Activated naive CD4-positive, alpha-beta T cell treated with anti-CD3 and anti-CD28 coated beads, Interleukin-2, amount 50 U/mL, for 72 hours (primary cell): ENCODE results near the gene UAP1. TPM values are rescaled to one million over a fixed set of nuclear protein-coding genes. Genes with fewer than 3 reads are reported as not detected.

Experiments used
- ATAC-seq, 2 donors: fragments of 150-1000 bp; cut with Tn5 transposase; 2 replicates each; pipeline ENCODE4 v1.10.0; 2021; ENCODE audit warnings: mild to moderate bottlenecking in 2 of 2, moderate library complexity in 2 of 2
- DNase-seq, 2 donors: peaks; one replicate each; pipeline ENCODE4 v3.0.0; 2021 to 2022; ENCODE audit warnings: low spot score in 2 of 2
- H3K27ac Mint-ChIP-seq, 2 donors: one replicate each; pipeline ENCODE4 v1.8.0; 2022; ENCODE audit warnings: mild to moderate bottlenecking in 2 of 2, mixed read lengths in 2 of 2
- H3K36me3 Mint-ChIP-seq, 2 donors: one replicate each; pipeline ENCODE4 v1.8.0; 2022; ENCODE audit warnings: mixed read lengths in 2 of 2
- H3K9me3 Mint-ChIP-seq, 2 donors: one replicate each; pipeline ENCODE4 v1.8.0; 2022; ENCODE audit warnings: mixed read lengths in 2 of 2
- total RNA-seq, 2 donors: library from RNA; stranded (reverse); gene quantifications; one replicate each; pipeline ENCODE4 v1.2.3, GENCODE V29; 2022

Gene UAP1
- total RNA-seq: 10 to 100 TPM; 18.6 to 34.0 TPM

- Mint-ChIP-seq H3K9me3 (no peaks in the 10 kb centered on the region), H3K36me3 (peaks cover 0 to 12% of the 10 kb centered on the region in 2 donors)
- DNase-seq: no peak
Measured at GRCh38 chr1:162561616-162562469, at the start of gene UAP1. UAP1 (plus strand) TSS chr1:162561722; CDS start chr1:162566069, 4,347 bp downstream.

GRCh38 chr1:162527314-162527713 lies 34.2 kb upstream of the UAP1 start:
- no peak for ATAC-seq
- Mint-ChIP-seq H3K9me3 (peaks cover 0 to 3% of the 10 kb centered on the region in 2 donors), H3K27ac (no peak overlapping the region), H3K36me3 (peaks cover 0 to 12% of the 10 kb centered on the region in 2 donors)
- no peak for DNase-seq

More at GRCh38 chr1:162561616-162562469, at the start of gene UAP1:
- peak; percentile 46 to 47 for ATAC-seq
- H3K27ac Mint-ChIP-seq: peak within 1 kb of the TSS; percentile 84 to 91

GRCh38 chr1:162530307-162530987 lies 31.1 kb upstream of the UAP1 start:
- Mint-ChIP-seq H3K27ac (no peak overlapping the region), H3K36me3 (no peaks in the 10 kb centered on the region), H3K9me3 (peaks cover 0 to 3% of the 10 kb centered on the region in 2 donors)
- ATAC-seq (no peak), DNase-seq (no peak)

- Mint-ChIP-seq H3K27ac (no peak overlapping the region), H3K36me3 (no peaks in the 10 kb centered on the region), H3K9me3 (peaks cover 0 to 3% of the 10 kb centered on the region in 2 donors)
- DNase-seq: no peak
- ATAC-seq: no peak
Measured at GRCh38 chr1:162530988-162531319, 30.6 kb upstream of the UAP1 start.

- ATAC-seq (no peak), DNase-seq (no peak)
- no peaks in the 10 kb centered on the region for H3K36me3 Mint-ChIP-seq
- H3K9me3 Mint-ChIP-seq: peaks cover 0 to 3% of the 10 kb centered on the region in 2 donors
- no peak overlapping the region for H3K27ac Mint-ChIP-seq
Measured at GRCh38 chr1:162535501-162535900, 26.0 kb upstream of the UAP1 start.

GRCh38 chr1:162536511-162536910 lies 25.0 kb upstream of the UAP1 start:
- no peak for DNase-seq
- peaks cover 0 to 3% of the 10 kb centered on the region in 2 donors for H3K9me3 Mint-ChIP-seq
- H3K27ac Mint-ChIP-seq: no peak overlapping the region
- H3K36me3 Mint-ChIP-seq: no peaks in the 10 kb centered on the region
- peak in 1 of 2 donors; percentile 60 for ATAC-seq

- DNase-seq (no peak), ATAC-seq (no peak)
- H3K27ac Mint-ChIP-seq: no peak overlapping the region
- peaks cover 0 to 5% of the 10 kb centered on the region in 2 donors for H3K9me3 Mint-ChIP-seq
- H3K36me3 Mint-ChIP-seq: no peaks in the 10 kb centered on the region
Measured at GRCh38 chr1:162537216-162537615, 24.3 kb upstream of the UAP1 start.

GRCh38 chr1:162538815-162539431 lies 22.6 kb upstream of the UAP1 start:
- peak in 1 of 2 donors; percentile 88 for ATAC-seq

GRCh38 chr1:162541619-162542141 lies 19.8 kb upstream of the UAP1 start:
- DNase-seq: no peak
- H3K9me3 Mint-ChIP-seq: peaks cover 4 to 12% of the 10 kb centered on the region in 2 donors
- no peak overlapping the region for H3K27ac Mint-ChIP-seq
- H3K36me3 Mint-ChIP-seq: peaks cover 5 to 9% of the 10 kb centered on the region in 2 donors
- no peak for ATAC-seq

More at GRCh38 chr1:162538815-162539431, 22.6 kb upstream of the UAP1 start:
- H3K36me3 Mint-ChIP-seq: peaks cover 5 to 9% of the 10 kb centered on the region in 2 donors
- peak in 1 of 2 donors; percentile 11 for DNase-seq
- H3K9me3 Mint-ChIP-seq: peaks cover 4 to 12% of the 10 kb centered on the region in 2 donors
- H3K27ac Mint-ChIP-seq: no peak overlapping the region

GRCh38 chr1:162543228-162543627 lies 18.3 kb upstream of the UAP1 start:
- peaks cover 5 to 9% of the 10 kb centered on the region in 2 donors for H3K36me3 Mint-ChIP-seq
- peaks cover 4 to 12% of the 10 kb centered on the region in 2 donors for H3K9me3 Mint-ChIP-seq
- no peak for DNase-seq
- no peak overlapping the region for H3K27ac Mint-ChIP-seq
- ATAC-seq: no peak

GRCh38 chr1:162548170-162548569 lies 13.4 kb upstream of the UAP1 start:
- H3K36me3 Mint-ChIP-seq: peaks cover 3 to 5% of the 10 kb centered on the region in 2 donors
- DNase-seq: no peak
- peaks cover 3 to 4% of the 10 kb centered on the region in 2 donors for H3K9me3 Mint-ChIP-seq
- no peak for ATAC-seq
- no peak overlapping the region for H3K27ac Mint-ChIP-seq

GRCh38 chr1:162549001-162549400 lies 12.5 kb upstream of the UAP1 start:
- peak overlapping the region in 1 of 2 donors; percentile 48 for H3K27ac Mint-ChIP-seq
- H3K9me3 Mint-ChIP-seq: no peaks in the 10 kb centered on the region
- H3K36me3 Mint-ChIP-seq: no peaks in the 10 kb centered on the region
- ATAC-seq (no peak), DNase-seq (no peak)

- no peak for DNase-seq
- peak overlapping the region in 1 of 2 donors; percentile 30 for H3K27ac Mint-ChIP-seq
- H3K36me3 Mint-ChIP-seq: no peaks in the 10 kb centered on the region
- H3K9me3 Mint-ChIP-seq: no peaks in the 10 kb centered on the region
- no peak for ATAC-seq
Measured at GRCh38 chr1:162550925-162551324, 10.6 kb upstream of the UAP1 start.

GRCh38 chr1:162551969-162552683 lies 9.4 kb upstream of the UAP1 start:
- H3K36me3 Mint-ChIP-seq: no peaks in the 10 kb centered on the region
- DNase-seq: no peak
- ATAC-seq: no peak
- H3K27ac Mint-ChIP-seq: no peak overlapping the region
- no peaks in the 10 kb centered on the region for H3K9me3 Mint-ChIP-seq

- ATAC-seq (no peak), DNase-seq (no peak)
- no peak overlapping the region for H3K27ac Mint-ChIP-seq
- H3K9me3 Mint-ChIP-seq: no peaks in the 10 kb centered on the region
- H3K36me3 Mint-ChIP-seq: no peaks in the 10 kb centered on the region
Measured at GRCh38 chr1:162552684-162553252, 8.8 kb upstream of the UAP1 start.

GRCh38 chr1:162554258-162554657 lies 7.3 kb upstream of the UAP1 start:
- Mint-ChIP-seq H3K27ac (no peak overlapping the region), H3K36me3 (no peaks in the 10 kb centered on the region), H3K9me3 (no peaks in the 10 kb centered on the region)
- ATAC-seq (no peak), DNase-seq (no peak)
